Measurements from ENCODE around the gene KIFC3.

KIFC3 gene

GRCh38 chr16:57764341-57765159 lies 37.7 kb downstream of the KIFC3 start:
- DNase-seq: no peak

GRCh38 chr16:57764006-57764340 lies 38.3 kb downstream of the KIFC3 start:
- no peak for DNase-seq

DNA sequence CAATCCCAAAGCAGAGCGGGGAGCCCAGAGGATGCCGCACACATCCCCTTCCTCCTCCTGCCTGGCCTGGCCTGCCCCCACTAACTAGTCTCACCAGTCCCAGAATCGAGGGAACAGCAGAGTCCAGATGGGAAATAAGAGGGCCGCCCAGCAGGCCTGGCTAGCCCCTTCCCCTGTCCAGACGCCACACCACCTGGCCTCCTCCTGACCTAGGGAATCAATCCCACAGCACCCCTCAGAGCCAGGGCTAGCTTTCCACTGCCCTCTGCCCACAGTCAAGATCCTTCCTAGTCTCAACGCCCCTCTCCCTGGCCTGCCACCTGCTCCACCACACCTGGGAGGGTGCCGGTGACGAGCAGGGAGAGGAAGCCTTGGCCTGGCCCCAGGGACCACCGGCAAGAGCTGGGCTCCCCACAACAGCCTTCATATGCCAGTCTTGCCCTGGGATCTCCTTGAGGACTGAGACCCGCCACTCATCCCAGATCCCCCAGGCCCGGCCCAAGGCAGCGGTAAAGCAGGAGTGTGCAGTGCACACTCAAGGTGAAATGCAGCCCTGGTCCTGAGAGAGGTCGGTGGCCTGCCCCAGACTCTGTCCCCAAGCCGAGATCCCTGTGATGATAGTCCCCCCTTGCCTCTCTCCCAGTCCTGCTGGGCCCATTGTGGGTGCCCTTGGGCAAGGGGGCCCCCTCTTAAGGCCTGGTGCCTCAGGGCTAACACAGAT lies 38.8 kb downstream of the KIFC3 start:
- DNase-seq: no peak

GRCh38 chr16:57762365-57763040 lies 39.8 kb downstream of the KIFC3 start:
- DNase-seq: no peak

DNA sequence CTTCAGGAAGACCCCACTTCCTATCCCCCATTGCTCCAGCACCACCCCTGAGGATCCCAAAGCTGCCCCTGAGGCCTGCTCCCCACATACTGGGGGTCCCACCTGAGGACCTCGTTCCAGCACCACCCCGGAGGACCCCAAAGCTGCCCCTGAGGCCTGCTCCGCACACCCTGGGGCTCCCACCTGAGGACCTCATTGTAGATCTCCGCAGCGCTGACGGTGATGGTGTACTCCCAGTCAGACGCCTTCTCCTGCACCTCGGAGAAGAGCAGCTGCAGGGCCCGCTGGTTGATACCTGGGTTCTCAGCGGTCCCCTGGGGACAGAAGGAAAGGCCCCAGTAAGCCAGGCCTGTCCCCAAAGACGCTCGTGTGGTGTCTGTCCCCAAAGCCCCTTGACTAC lies 40.3 kb downstream of the KIFC3 start:
- no peak for DNase-seq

DNA sequence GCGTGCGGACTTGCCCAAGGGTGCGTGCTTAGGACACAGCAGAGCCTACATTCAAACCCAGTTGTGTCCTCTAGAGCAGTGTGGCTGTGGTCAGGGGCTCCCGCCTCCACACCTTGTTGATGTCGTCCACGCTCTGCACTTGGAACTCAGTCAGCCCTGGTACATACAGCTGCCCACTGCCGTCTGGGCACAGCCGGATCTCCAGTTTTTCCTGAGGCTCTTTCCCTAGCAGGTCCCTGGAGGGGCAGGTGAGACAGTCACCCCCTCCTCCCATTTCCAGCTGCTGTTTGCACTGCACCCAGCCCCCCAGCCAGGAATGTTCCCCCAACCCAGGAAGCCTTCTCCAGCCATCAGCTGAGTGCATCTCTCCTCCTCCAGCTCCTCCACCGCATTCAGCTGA lies 41.0 kb downstream of the KIFC3 start:
- DNase-seq: no peak

- no peak for DNase-seq
These were observed 41.7 kb downstream of the KIFC3 start for GRCh38 chr16:57760357-57761160.

DNA sequence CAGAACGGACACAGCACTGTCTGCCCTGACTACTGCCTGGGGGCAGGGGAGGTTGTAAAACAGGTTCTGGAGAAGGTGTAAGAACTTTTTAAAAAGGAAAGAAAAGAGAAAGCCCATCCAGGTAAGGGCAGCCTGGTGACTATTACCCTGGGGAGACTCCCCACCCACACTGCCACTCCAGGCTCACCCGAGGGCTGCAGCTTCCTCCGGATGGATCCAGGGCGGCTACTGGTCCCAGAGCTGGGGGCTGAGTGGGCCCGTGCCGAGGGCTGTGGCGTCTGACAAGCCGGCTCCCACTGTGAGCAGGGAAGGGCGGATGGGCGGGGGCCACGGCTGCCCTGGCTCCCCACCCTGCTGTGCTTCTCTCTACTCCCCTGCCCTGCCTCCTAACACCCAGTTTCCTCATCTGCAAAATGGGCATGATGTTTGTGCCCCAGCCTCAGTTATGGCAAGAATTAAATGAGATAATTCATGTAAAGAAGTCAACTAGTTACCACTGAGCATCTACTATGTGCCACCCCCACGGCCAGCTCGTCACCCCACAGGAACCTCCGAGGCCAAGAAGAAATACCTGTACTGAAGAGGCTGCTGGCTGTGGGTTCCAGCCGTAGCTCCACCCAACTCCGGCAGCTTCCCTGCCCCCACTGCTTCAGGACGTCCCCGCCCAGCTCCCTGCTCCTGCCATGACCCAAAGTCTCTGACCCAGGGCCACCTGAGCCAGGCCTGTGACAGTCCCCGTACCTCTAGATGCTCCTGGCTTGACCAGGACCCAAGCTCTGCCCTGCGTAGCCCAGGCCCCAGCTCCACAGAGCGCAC lies 42.5 kb downstream of the KIFC3 start:
- no peak for DNase-seq

- no peak for DNase-seq
These were observed 43.2 kb downstream of the KIFC3 start for GRCh38 chr16:57759131-57759530.

GRCh38 chr16:57758331-57759117 lies 43.8 kb downstream of the KIFC3 start:
- no peak for DNase-seq

GRCh38 chr16:57757883-57758282 lies 44.4 kb downstream of the KIFC3 start:
- no peak for DNase-seq

GRCh38 chr16:57757326-57757786 lies 44.9 kb downstream of the KIFC3 start:
- DNase-seq: peak; percentile 11

GRCh38 chr16:57756424-57757325 lies 45.6 kb downstream of the KIFC3 start:
- DNase-seq: no peak

- DNase-seq: no peak
These were observed 46.4 kb downstream of the KIFC3 start for GRCh38 chr16:57755726-57756423.

DNA sequence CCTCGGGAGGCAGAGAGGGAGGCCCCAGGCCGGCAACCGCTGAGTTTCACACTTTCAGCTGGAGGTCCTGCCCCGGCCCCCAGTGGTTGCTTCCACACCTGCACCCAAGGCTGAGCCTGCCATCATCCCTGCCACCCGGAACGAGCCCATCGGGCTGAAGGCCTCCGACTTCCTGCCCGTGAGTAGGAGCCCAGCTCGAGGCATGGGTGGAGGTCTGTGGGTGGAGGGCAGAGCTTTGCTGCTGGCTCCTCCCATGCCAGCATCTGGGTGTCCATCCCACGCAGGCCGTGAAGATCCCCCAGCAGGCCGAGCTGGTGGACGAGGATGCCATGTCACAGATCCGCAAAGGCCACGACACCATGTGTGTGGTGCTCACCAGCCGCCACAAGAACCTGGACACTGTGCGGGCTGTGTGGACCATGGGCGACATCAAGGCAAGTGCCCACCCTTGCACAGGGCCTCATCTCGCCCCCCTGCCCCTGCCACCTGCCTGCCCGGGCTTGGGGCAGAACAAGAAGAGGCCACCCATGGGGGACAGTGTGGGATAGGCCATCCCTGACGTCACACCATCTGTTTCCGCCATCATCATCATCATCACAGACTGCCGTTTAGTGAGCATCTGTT lies 47.1 kb downstream of the KIFC3 start:
- DNase-seq: no peak

- no peak for DNase-seq
These were observed 47.8 kb downstream of the KIFC3 start for GRCh38 chr16:57754354-57755060.

GRCh38 chr16:57753448-57754353 lies 48.6 kb downstream of the KIFC3 start:
- DNase-seq: no peak
